ENCODE measurements around the gene APOL2. TPM values are rescaled to one million over a fixed set of nuclear protein-coding genes. Genes with fewer than 3 reads are reported as not detected.
"Not testable (repeated sequence)": the region's sequence is repeated elsewhere in the genome, so short reads cannot be mapped to it uniquely, and the experiment has no call there.

APOL2 gene
- total RNA-seq, 2 experiments from 2014 or later, result 76.4 to 82.9 TPM

DNA sequence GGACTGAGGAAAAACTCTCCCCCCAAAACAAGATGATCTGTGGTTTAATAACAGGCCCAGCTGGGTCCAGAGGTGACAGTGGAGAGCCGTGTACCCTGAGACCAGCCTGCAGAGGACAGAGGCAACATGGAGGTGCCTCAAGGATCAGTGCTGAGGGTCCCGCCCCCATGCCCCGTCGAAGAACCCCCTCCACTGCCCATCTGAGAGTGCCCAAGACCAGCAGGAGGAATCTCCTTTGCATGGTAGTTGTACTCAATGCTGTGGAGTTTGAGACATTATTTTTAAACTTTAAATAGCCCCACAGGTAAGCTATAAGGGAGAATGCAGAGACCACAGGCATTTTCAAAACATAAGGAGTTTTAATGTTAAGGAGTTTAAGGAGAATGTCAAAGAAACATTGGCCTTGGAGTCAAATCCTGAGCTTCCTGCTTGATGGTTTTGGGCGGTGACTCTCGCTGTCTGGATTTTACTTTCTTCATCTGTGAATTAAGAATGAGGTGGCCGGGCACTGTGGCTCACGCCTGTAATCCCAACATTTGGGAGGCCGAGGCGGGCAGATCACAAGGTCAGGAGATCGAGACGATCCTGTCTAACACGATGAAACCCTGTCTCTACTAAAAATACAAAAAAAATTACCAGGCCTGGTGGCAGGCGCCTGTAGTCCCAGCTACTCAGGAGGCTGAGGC lies 20.4 kb upstream of the APOL2 start:
- CTCF ChIA-PET, result interaction anchor here (0.8 to 2.8 kb wide), 3 partner anchors 20 to 227 kb away, joined by 3 to 6 read pairs (median 3); partner anchors contain the start of gene APOL2
- Mint-ChIP-seq H3K4me1 (ENCODE audit: low read depth) (peaks cover 46% of the 10 kb centered on the region), H3K4me3 (no peak overlapping the region), H3K27me3 (no peaks in the 10 kb centered on the region), H3K36me3 (peaks cover 65% of the 10 kb centered on the region), H3K9me3 (no peaks in the 10 kb centered on the region), H3K27ac (peak overlapping the region; percentile 28)
- POLR2A ChIA-PET, result interaction anchor here (1.2 kb wide), 1 partner anchor 21 kb away, joined by 4 read pairs; the partner anchor contains the start of gene APOL2
- intact Hi-C loops (cut with micrococcal nuclease), result loop anchor here (5.0 kb wide), 1 partner anchor 37 kb away; no protein-coding TSS in a partner anchor
- no peak for DNase-seq

GRCh38 chr22:36258701-36259614 lies 19.6 kb upstream of the APOL2 start:
- Mint-ChIP-seq H3K36me3 (peaks cover 65% of the 10 kb centered on the region), H3K4me3 (peak overlapping the region; percentile 17), H3K27me3 (no peaks in the 10 kb centered on the region), H3K4me1 (ENCODE audit: low read depth) (peaks cover 54% of the 10 kb centered on the region), H3K9me3 (no peaks in the 10 kb centered on the region), H3K27ac (peak overlapping the region; percentile 79)
- intact Hi-C loops (cut with micrococcal nuclease), result loop anchor here (5.0 kb wide), 1 partner anchor 37 kb away; no protein-coding TSS in a partner anchor
- ChIA-PET CTCF (interaction anchor here (0.8 to 2.8 kb wide), 5 partner anchors 19 to 228 kb away, joined by 3 to 6 read pairs (median 4); partner anchors contain the start of gene APOL2), POLR2A (interaction anchor here (0.9 to 1.2 kb wide), 2 partner anchors 19 to 20 kb away, joined by 3 to 4 read pairs; partner anchors contain the start of gene APOL2)
- DNase-seq, result peak; percentile 76

DNA sequence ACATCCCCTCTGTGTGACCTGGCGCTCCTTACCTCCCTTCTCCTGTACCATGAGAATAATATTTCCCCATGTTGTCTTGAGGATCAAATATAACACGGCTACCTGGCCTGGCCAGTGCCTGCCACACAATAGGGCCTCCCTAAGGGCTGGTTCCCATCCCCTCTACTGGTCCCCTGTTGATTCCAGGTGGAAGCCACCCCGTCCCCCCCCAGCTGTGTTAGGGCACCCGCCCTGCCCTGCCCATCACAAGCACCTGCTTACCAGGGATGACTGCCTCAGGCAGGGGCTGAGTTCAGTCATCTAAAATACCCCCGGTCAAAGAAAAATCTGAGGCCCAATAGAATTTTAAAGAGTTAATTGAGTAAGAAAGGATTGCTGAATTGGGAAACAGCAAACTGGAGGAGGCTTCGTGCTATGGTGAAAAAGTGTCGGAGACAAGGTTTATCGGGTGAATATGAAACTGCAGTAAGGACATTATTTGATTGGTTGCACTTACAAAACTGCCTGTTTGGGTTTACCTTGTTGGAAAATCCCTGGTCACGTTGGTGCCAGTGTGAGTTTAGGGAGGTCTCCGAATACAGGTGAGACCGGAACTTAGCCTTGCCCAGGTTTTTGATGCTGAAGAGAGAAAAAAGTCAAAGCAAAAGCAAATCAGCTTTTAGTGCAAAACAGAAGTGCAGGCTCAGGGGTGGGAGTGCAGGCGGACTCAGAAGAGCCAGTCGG lies 18.8 kb upstream of the APOL2 start:
- Mint-ChIP-seq H3K27ac (peak overlapping the region; percentile 79), H3K4me1 (ENCODE audit: low read depth) (peaks cover 59% of the 10 kb centered on the region), H3K36me3 (peaks cover 60% of the 10 kb centered on the region), H3K9me3 (no peaks in the 10 kb centered on the region), H3K27me3 (no peaks in the 10 kb centered on the region), H3K4me3 (peak overlapping the region; percentile 17)
- intact Hi-C loops (cut with micrococcal nuclease), result loop anchor here (5.0 kb wide), 1 partner anchor 36 kb away; no protein-coding TSS in a partner anchor
- POLR2A ChIA-PET, result interaction anchor here (0.9 to 1.2 kb wide), 2 partner anchors 19 to 20 kb away, joined by 3 to 4 read pairs; partner anchors contain the start of gene APOL2
- CTCF ChIA-PET, result interaction anchor here (1.2 to 1.4 kb wide), 2 partner anchors 28 to 212 kb away, joined by 4 read pairs; no protein-coding TSS in a partner anchor
- DNase-seq, result no peak

DNA sequence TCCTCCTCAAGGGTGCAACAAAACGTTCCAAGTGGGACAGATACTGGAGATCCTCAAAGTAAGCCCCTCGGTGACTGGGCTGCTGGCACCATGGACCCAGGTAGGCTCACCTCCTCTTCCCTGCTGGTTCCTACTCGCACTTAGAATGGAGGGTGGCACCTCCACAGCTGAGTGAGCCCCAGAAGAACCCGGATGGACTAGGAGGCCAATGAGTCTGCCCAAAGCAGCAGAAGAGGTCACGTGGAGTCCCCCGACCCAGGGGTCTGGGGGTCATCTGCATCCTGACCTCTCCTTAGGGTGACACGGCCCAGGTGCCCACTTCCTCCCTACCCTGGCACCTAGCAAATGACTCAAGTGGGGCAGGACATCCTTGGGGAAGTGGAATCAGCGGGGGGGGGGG lies 18.0 kb upstream of the APOL2 start:
- no peaks in the 10 kb centered on the region for H3K9me3 Mint-ChIP-seq
- no peak overlapping the region for H3K4me3 Mint-ChIP-seq
- H3K4me1 Mint-ChIP-seq (ENCODE audit: low read depth), result peaks cover 64% of the 10 kb centered on the region
- no peaks in the 10 kb centered on the region for H3K27me3 Mint-ChIP-seq
- POLR2A ChIA-PET, result no interaction called here
- peaks cover 57% of the 10 kb centered on the region for H3K36me3 Mint-ChIP-seq
- H3K27ac Mint-ChIP-seq, result peak overlapping the region; percentile 11
- intact Hi-C loops (cut with micrococcal nuclease), result loop anchor here (5.0 kb wide), 1 partner anchor 35 kb away; no protein-coding TSS in a partner anchor
- CTCF ChIA-PET, result interaction anchor here (0.6 kb wide), 1 partner anchor 18 kb away, joined by 3 read pairs; the partner anchor contains the start of gene APOL2
- DNase-seq, result no peak

DNA sequence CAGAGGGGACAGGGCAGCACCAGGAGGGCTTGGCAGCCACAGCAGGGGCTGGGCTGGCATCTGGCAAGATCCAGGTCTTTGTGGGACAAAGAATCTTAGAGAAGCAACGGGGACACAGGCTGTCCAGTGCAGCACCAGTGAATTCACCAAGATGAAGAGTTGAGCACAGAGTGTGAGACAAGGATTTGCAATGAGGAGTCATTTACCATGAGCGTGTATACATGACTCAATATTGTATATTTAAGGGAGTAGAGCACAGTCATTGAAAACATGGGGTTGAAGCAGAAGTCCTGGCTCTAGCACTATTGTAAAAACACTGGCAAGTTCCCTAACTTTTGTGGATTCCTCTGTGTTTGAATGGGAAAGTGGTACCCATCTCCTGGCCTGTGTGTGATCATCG lies 17.2 kb upstream of the APOL2 start:
- DNase-seq, result no peak
- intact Hi-C loops (cut with micrococcal nuclease), result loop anchor here (5.0 kb wide), 1 partner anchor 34 kb away; no protein-coding TSS in a partner anchor
- peak overlapping the region; percentile 14 for H3K27ac Mint-ChIP-seq
- peaks cover 72% of the 10 kb centered on the region for H3K4me1 Mint-ChIP-seq (ENCODE audit: low read depth)
- peak overlapping the region; percentile 9 for H3K4me3 Mint-ChIP-seq
- H3K9me3 Mint-ChIP-seq, result no peaks in the 10 kb centered on the region
- peaks cover 51% of the 10 kb centered on the region for H3K36me3 Mint-ChIP-seq
- H3K27me3 Mint-ChIP-seq, result no peaks in the 10 kb centered on the region
- CTCF ChIA-PET, result no interaction called here
- POLR2A ChIA-PET, result no interaction called here

DNA sequence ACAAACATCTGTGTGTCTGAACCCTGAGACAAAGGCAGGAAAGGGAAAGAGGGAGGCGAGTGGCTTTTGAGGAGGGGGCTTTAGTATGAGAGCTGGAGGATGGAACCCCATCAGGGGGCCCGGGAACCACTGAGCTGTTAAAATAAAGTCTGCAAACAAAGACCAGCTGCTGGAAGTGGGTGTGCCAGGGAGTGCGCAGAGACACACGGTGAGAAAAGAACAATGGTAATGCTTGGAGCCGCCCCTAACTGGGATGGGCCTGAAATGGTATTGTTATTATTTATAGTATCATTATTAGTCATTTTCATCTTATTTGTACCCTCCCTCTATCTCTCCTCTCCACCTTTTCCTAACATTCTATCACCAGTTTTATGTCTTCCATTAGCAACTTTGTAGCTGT lies 16.2 kb upstream of the APOL2 start:
- Mint-ChIP-seq H3K36me3 (peaks cover 47% of the 10 kb centered on the region), H3K4me1 (ENCODE audit: low read depth) (peaks cover 75% of the 10 kb centered on the region), H3K4me3 (peak overlapping the region; percentile 89)
- DNase-seq, H3K27ac Mint-ChIP-seq, POLR2A ChIA-PET, H3K9me3 Mint-ChIP-seq, H3K27me3 Mint-ChIP-seq: not testable (repeated sequence)
- CTCF ChIA-PET, result interaction anchor here (1.2 kb wide), 1 partner anchor 79 kb away, joined by 3 read pairs; no protein-coding TSS in a partner anchor
- intact Hi-C loops (cut with micrococcal nuclease), result loop anchor here (5.0 kb wide), 1 partner anchor 33 kb away; no protein-coding TSS in a partner anchor

GRCh38 chr22:36253523-36254490 lies 14.5 kb upstream of the APOL2 start:
- intact Hi-C loops (cut with micrococcal nuclease), result loop anchor here (1.0 kb wide), 1 partner anchor 15 kb away; the partner anchor contains the start of gene APOL2
- peak overlapping the region; percentile 96 for H3K27ac Mint-ChIP-seq
- peaks cover 31% of the 10 kb centered on the region for H3K36me3 Mint-ChIP-seq
- peak; percentile 70 for DNase-seq
- H3K4me3 Mint-ChIP-seq, result peak overlapping the region; percentile 89
- H3K27me3 Mint-ChIP-seq, result no peaks in the 10 kb centered on the region
- ChIA-PET CTCF (interaction anchor here (0.7 to 3.4 kb wide), 7 partner anchors 14 to 233 kb away, joined by 3 to 42 read pairs (median 4); partner anchors contain the start of gene APOL2), POLR2A (interaction anchor here (0.7 to 3.9 kb wide), 2 partner anchors 15 to 24 kb away, joined by 3 to 38 read pairs; partner anchors contain the start of gene APOL2)
- peaks cover 70% of the 10 kb centered on the region for H3K4me1 Mint-ChIP-seq (ENCODE audit: low read depth)
- H3K9me3 Mint-ChIP-seq, result peaks cover 5% of the 10 kb centered on the region

GRCh38 chr22:36252754-36253522 lies 13.6 kb upstream of the APOL2 start, which contains the start of gene APOL1:
TSS of gene APOL1 (plus strand) at chr22:36253133. CDS start at chr22:36254956, 1,823 bp downstream.
- intact Hi-C loops (cut with micrococcal nuclease), result loop anchor here (1.0 kb wide), 1 partner anchor 14 kb away; the partner anchor contains the start of gene APOL2
- ChIA-PET POLR2A (interaction anchor here (0.7 to 3.9 kb wide), 3 partner anchors 10 to 25 kb away, joined by 3 to 38 read pairs (median 3); partner anchors contain the start of gene APOL2), CTCF (interaction anchor here (0.8 to 3.4 kb wide), 7 partner anchors 13 to 233 kb away, joined by 3 to 42 read pairs (median 3); partner anchors contain the start of gene APOL2)
- Mint-ChIP-seq H3K4me3 (peak within 1 kb of the TSS; percentile 89), H3K27ac (peak within 1 kb of the TSS; percentile 96), H3K9me3 (peaks cover 9% of the 10 kb centered on the region), H3K36me3 (peaks cover 23% of the 10 kb centered on the region), H3K27me3 (no peaks in the 10 kb centered on the region), H3K4me1 (ENCODE audit: low read depth) (peaks cover 62% of the 10 kb centered on the region)
- peak; percentile 71 for DNase-seq

GRCh38 chr22:36251979-36252608 lies 12.8 kb upstream of the APOL2 start:
- peak overlapping the region; percentile 96 for H3K27ac Mint-ChIP-seq
- H3K4me3 Mint-ChIP-seq; DNase-seq; H3K27me3 Mint-ChIP-seq; H3K9me3 Mint-ChIP-seq; intact Hi-C loops (cut with micrococcal nuclease): not testable (repeated sequence)
- peaks cover 18% of the 10 kb centered on the region for H3K36me3 Mint-ChIP-seq
- CTCF ChIA-PET, result interaction anchor here (1.2 to 3.4 kb wide), 3 partner anchors 13 to 57 kb away, joined by 3 to 42 read pairs (median 3); partner anchors contain the start of gene APOL2
- POLR2A ChIA-PET, result interaction anchor here (1.4 to 3.9 kb wide), 2 partner anchors 9 to 13 kb away, joined by 3 to 38 read pairs; partner anchors contain the start of gene APOL2
- H3K4me1 Mint-ChIP-seq (ENCODE audit: low read depth), result peaks cover 57% of the 10 kb centered on the region

Data from activated CD4-positive, alpha-beta memory T cell treated with anti-CD3 and anti-CD28 coated beads for 36 hours (primary cell).